ENCODE data around the gene MARK4. TPM values are rescaled to one million over a fixed set of nuclear protein-coding genes. Genes with fewer than 3 reads are reported as not detected.
"Not testable (repeated sequence)": the region's sequence is repeated elsewhere in the genome, so short reads cannot be mapped to it uniquely, and the experiment has no call there.

MARK4 gene
- total RNA-seq, 4 donors from 2014 or later = 10.6 to 14.8 (median 12.0) TPM

- TF ChIP-seq, protein P1, sequence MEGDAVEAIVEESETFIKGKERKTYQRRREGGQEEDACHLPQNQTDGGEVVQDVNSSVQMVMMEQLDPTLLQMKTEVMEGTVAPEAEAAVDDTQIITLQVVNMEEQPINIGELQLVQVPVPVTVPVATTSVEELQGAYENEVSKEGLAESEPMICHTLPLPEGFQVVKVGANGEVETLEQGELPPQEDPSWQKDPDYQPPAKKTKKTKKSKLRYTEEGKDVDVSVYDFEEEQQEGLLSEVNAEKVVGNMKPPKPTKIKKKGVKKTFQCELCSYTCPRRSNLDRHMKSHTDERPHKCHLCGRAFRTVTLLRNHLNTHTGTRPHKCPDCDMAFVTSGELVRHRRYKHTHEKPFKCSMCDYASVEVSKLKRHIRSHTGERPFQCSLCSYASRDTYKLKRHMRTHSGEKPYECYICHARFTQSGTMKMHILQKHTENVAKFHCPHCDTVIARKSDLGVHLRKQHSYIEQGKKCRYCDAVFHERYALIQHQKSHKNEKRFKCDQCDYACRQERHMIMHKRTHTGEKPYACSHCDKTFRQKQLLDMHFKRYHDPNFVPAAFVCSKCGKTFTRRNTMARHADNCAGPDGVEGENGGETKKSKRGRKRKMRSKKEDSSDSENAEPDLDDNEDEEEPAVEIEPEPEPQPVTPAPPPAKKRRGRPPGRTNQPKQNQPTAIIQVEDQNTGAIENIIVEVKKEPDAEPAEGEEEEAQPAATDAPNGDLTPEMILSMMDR (IDR thresholded peaks at IDR 0.05) = no peak
- DNase-seq (ENCODE audit: low spot score) (no peak), ATAC-seq (ENCODE audit: low FRiP score) (no peak)
Observed at GRCh38 chr19:45322744-45323281, 71.7 kb downstream of the MARK4 start, which contains the start of gene CKM. TSS of gene CKM (minus strand) at chr19:45322875. CDS start at chr19:45319713, 3,162 bp downstream.

DNA sequence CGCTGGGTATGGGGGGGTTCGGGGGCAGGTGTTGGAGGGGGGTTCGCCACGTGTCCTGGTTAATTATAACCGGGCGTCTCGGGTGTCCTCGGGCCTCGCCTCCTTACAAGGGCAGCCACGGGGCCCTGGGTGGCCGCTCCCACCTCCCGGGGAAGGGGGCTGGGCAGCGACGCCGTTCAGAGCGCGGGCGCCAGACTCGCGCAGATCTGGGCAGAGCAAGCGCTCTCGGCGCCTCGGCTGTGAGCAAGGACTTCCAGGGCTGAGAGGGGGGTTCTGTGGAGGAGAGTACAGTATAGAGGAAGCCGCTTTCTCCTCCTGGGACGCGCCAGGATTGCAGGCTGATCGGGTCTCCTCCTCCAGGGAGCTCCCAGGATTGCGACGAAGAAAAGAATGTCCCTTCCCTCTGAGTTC, 72.6 kb downstream of the MARK4 start:
- DNase-seq (ENCODE audit: low spot score) (no peak), ATAC-seq (ENCODE audit: low FRiP score) (no peak)
- TF ChIP-seq, protein P1 (IDR thresholded peaks at IDR 0.05) = no peak

- no peak for DNase-seq (ENCODE audit: low spot score)
- TF ChIP-seq, protein P1 (IDR thresholded peaks at IDR 0.05) = no peak
- no peak for ATAC-seq (ENCODE audit: low FRiP score)
Observed at GRCh38 chr19:45324349-45324907, 73.4 kb downstream of the MARK4 start.

GRCh38 chr19:45327404-45328143, 76.5 kb downstream of the MARK4 start:
- ATAC-seq (ENCODE audit: low FRiP score) = no peak
- TF ChIP-seq, protein P1 (IDR thresholded peaks at IDR 0.05) = no peak
- no peak for DNase-seq (ENCODE audit: low spot score)

GRCh38 chr19:45331411-45331810, 80.3 kb downstream of the MARK4 start:
- ATAC-seq (ENCODE audit: low FRiP score) (no peak), DNase-seq (ENCODE audit: low spot score) (no peak)
- TF ChIP-seq, protein P1 (IDR thresholded peaks at IDR 0.05) = no peak

- DNase-seq (ENCODE audit: low spot score) = no peak
- TF ChIP-seq, protein P1 (IDR thresholded peaks at IDR 0.05) = no peak
- no peak for ATAC-seq (ENCODE audit: low FRiP score)
Observed at GRCh38 chr19:45333609-45334303, 82.7 kb downstream of the MARK4 start.

DNA sequence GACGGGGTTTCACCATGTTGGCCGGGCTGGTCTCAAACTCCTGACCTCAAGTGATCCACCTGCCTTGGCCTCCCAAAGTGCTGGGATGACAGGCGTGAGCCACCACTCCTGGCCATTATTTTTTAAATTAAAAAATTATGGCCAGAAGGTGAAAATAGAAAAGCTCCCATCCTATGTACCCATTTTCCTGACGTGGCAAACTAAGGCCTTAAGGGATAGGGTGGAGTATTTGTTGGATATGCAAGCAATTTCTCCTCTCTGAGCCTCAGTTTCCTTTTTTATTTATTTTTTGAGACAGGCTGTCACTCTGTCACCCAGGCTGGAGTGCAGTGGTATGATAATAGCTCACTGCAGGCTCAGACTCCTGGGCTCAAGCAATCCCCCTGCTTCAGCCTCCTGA, 83.8 kb downstream of the MARK4 start:
- DNase-seq (ENCODE audit: low spot score); ATAC-seq (ENCODE audit: low FRiP score): not testable (repeated sequence)
